ENCODE results near the gene KLHDC8B. TPM values are rescaled to one million over a fixed set of nuclear protein-coding genes. Genes with fewer than 3 reads are reported as not detected.
A peak's percentile ranks its signal among the peaks of the same experiment; 100 is the strongest.
"Not testable (repeated sequence)": the region's sequence is repeated elsewhere in the genome, so short reads cannot be mapped to it uniquely, and the experiment has no call there.

The KLHDC8B gene
- total and polyA plus RNA-seq, 7 donors: 11.3 to 134 (median 95.3) TPM

DNA sequence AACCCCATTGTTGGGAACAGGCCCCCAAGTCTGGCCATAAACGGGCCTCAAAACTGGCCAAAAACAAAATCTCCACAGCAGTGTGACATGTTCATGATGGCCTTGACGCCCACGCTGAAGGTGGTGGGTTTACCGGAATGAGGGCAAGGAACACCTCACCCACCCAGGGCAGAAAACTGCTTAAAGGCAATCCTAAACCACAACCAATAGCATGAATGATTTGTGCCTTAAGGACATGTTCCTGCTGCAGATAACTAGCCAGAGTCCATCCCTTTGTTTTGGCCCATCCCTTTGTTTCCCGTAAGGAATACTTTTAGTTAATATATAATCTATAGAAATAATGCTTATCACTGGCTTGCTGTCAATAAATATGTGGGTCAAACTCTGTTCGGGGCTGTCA lies 47.7 kb downstream of the KLHDC8B start:
- no peak for TF ChIP-seq EP300 (IDR thresholded peaks at IDR 0.05)
- TF ChIP-seq POLR2AphosphoS5 (IDR thresholded peaks at IDR 0.05): no peak
- TF ChIP-seq, protein P1, sequence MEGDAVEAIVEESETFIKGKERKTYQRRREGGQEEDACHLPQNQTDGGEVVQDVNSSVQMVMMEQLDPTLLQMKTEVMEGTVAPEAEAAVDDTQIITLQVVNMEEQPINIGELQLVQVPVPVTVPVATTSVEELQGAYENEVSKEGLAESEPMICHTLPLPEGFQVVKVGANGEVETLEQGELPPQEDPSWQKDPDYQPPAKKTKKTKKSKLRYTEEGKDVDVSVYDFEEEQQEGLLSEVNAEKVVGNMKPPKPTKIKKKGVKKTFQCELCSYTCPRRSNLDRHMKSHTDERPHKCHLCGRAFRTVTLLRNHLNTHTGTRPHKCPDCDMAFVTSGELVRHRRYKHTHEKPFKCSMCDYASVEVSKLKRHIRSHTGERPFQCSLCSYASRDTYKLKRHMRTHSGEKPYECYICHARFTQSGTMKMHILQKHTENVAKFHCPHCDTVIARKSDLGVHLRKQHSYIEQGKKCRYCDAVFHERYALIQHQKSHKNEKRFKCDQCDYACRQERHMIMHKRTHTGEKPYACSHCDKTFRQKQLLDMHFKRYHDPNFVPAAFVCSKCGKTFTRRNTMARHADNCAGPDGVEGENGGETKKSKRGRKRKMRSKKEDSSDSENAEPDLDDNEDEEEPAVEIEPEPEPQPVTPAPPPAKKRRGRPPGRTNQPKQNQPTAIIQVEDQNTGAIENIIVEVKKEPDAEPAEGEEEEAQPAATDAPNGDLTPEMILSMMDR (IDR thresholded peaks at IDR 0.05): no peak
- TF ChIP-seq POLR2A (IDR thresholded peaks at IDR 0.05): no peak
- Histone ChIP-seq H3K27ac (peak overlapping the region; percentile 77 to 85 (median 84)), H3K9me3 (peaks cover 0 to 2% (median 0%) of the 10 kb centered on the region in 4 donors), H3K36me3 (no peaks in the 10 kb centered on the region), H3K4me3 (no peak overlapping the region), H3K27me3 (no peaks in the 10 kb centered on the region), H3K4me1 (peaks cover 4 to 31% (median 24%) of the 10 kb centered on the region in 4 donors)
- intact Hi-C loops (cut with DNase I): loop anchor here (5.0 kb wide), 2 partner anchors 47 to 58 kb away; partner anchors contain the start of genes C3orf62 and KLHDC8B
- no peak for DNase-seq
- WGBS, 2 donors: 76 to 89% methylated on average over 6 of the region's 6 CpGs

DNA sequence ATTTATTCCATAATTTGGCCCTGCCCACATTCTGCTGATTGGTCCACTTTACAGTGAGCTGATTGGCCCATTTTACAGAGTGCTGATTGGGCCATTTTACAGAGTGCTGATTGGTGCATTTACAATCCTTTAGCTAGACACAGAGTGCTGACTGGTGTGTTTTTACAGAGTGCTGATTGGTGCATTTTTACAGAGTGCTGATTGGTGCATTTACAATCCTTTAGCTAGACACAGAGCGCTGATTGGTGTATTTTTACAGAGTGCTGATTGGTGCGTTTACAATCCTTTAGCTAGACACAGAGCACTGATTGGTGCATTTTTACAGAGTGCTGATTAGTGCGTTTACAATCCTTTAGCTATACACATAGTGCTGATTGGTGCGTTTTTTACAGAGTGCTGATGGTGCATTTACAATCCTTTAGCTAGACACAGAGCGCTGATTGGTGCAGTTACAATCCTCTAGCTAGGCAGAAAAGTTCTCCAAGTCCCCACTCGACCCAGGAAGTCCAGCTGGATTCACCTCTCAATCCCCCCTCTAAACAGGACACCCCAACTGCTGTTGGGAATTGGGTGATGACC lies 49.7 kb downstream of the KLHDC8B start:
- H3K27ac ChIP-seq; H3K9me3 ChIP-seq; H3K27me3 ChIP-seq; H3K4me3 ChIP-seq; H3K36me3 ChIP-seq; intact Hi-C loops (cut with DNase I); DNase-seq: not testable (repeated sequence)
- 90 to 92% methylated on average over 6 of the region's 6 CpGs for WGBS, 2 donors
- H3K4me1 ChIP-seq: peaks cover 4 to 31% (median 24%) of the 10 kb centered on the region in 4 donors

DNA sequence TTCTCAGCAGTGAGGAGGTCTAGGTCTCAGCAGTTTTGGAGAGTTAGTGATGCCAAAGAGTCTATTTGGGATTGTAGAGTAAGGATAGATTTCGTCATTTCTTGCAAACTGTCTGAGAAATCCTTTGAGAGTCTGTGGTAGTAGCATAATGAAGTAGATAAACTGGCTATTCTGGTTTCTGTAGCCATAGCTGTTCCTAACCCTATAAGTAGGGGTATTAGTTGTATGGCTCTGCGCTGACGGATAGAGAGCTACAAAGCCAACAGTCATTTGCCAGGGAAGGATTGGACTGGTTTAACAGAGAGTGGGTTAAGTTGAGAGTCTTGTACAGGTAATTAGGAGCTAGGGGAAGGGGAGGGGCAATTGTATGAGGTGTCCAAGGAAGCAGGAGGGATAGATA lies 50.6 kb downstream of the KLHDC8B start:
- Histone ChIP-seq H3K27ac (no peak overlapping the region), H3K4me1 (peaks cover 4 to 31% (median 24%) of the 10 kb centered on the region in 4 donors), H3K36me3 (no peaks in the 10 kb centered on the region), H3K27me3 (no peaks in the 10 kb centered on the region), H3K4me3 (no peak overlapping the region), H3K9me3 (peaks cover 0 to 2% (median 0%) of the 10 kb centered on the region in 4 donors)
- TF ChIP-seq EP300 (IDR thresholded peaks at IDR 0.05) (no peak), POLR2A (IDR thresholded peaks at IDR 0.05) (no peak), POLR2AphosphoS5 (IDR thresholded peaks at IDR 0.05) (no peak)
- TF ChIP-seq, protein P1 (IDR thresholded peaks at IDR 0.05): no peak
- DNase-seq: no peak
- intact Hi-C loops (cut with DNase I): no loop called here
- 91 to 92% methylated on average over 3 of the region's 3 CpGs for WGBS, 2 donors

Other genes starting within 250 kb of the KLHDC8B start
- gene P4HTM, start 181.4 kb upstream of the KLHDC8B start, total RNA-seq: 10 to 100 TPM; 30.9 to 41.3 (median 33.4) TPM
- gene P4HTM, start 181.4 kb upstream of the KLHDC8B start, polyA plus RNA-seq: 10 to 100 TPM in 1 of 3 donors, 1 to 10 TPM in 2; 5.4 to 28.9 (median 5.5) TPM
- gene WDR6, start 164.2 kb upstream of the KLHDC8B start, total RNA-seq: 100 to 1,000 TPM in 1 of 4 donors, 10 to 100 TPM in 3; 71.3 to 122 (median 93.5) TPM
- 100 to 1,000 TPM in 1 of 3 donors, 10 to 100 TPM in 2; 21.0 to 124 (median 27.6) TPM for gene WDR6, start 164.2 kb upstream of the KLHDC8B start, polyA plus RNA-seq
- 10 to 100 TPM; 11.8 to 35.5 (median 19.5) TPM for gene DALRD3, start 153.0 kb upstream of the KLHDC8B start, total RNA-seq
- gene DALRD3, start 153.0 kb upstream of the KLHDC8B start, polyA plus RNA-seq: 10 to 100 TPM; 14.3 to 26.3 (median 19.8) TPM
- 100 to 1,000 TPM in 2 of 4 donors, 10 to 100 TPM in 2; 75.9 to 116 (median 94.9) TPM for gene NDUFAF3, start 149.5 kb upstream of the KLHDC8B start, total RNA-seq
- 10 to 100 TPM; 62.8 to 85.9 (median 74.4) TPM for gene NDUFAF3, start 149.5 kb upstream of the KLHDC8B start, polyA plus RNA-seq
- 100 to 1,000 TPM in 2 of 4 donors, 10 to 100 TPM in 2; 91.1 to 126 (median 109) TPM for gene IMPDH2, start 142.2 kb upstream of the KLHDC8B start, total RNA-seq
- gene IMPDH2, start 142.2 kb upstream of the KLHDC8B start, polyA plus RNA-seq: 100 to 1,000 TPM in 1 of 3 donors, 10 to 100 TPM in 2; 55.0 to 187 (median 93.1) TPM
- gene QRICH1, start 77.5 kb upstream of the KLHDC8B start, total RNA-seq: 100 to 1,000 TPM in 2 of 4 donors, 10 to 100 TPM in 2; 68.4 to 255 (median 135) TPM
- gene QRICH1, start 77.5 kb upstream of the KLHDC8B start, polyA plus RNA-seq: 10 to 100 TPM; 16.8 to 43.1 (median 18.0) TPM
- gene QARS1, start 66.8 kb upstream of the KLHDC8B start, total RNA-seq: 100 to 1,000 TPM; 158 to 262 (median 202) TPM
- gene QARS1, start 66.8 kb upstream of the KLHDC8B start, polyA plus RNA-seq: 100 to 1,000 TPM; 243 to 363 (median 245) TPM
- gene USP19, start 50.8 kb upstream of the KLHDC8B start, total RNA-seq: 10 to 100 TPM; 48.2 to 98.4 (median 55.7) TPM
- 10 to 100 TPM; 22.2 to 33.8 (median 27.3) TPM for gene USP19, start 50.8 kb upstream of the KLHDC8B start, polyA plus RNA-seq
- gene LAMB2, start 38.5 kb upstream of the KLHDC8B start, total RNA-seq: 100 to 1,000 TPM; 252 to 612 (median 330) TPM
- gene LAMB2, start 38.5 kb upstream of the KLHDC8B start, polyA plus RNA-seq: 10 to 100 TPM; 10.2 to 85.0 (median 26.6) TPM
- 10 to 100 TPM; 12.5 to 27.3 (median 16.4) TPM for gene CCDC71, start 5.3 kb upstream of the KLHDC8B start, total RNA-seq
- gene CCDC71, start 5.3 kb upstream of the KLHDC8B start, polyA plus RNA-seq: 10 to 100 TPM; 13.4 to 23.0 (median 15.6) TPM
- 10 to 100 TPM in 1 of 4 donors, 1 to 10 TPM in 3; 2.5 to 19.4 (median 4.5) TPM for gene C3orf62, start 105.6 kb downstream of the KLHDC8B start, total RNA-seq
- 1 to 10 TPM; 1.2 to 7.5 (median 1.8) TPM for gene C3orf62, start 105.6 kb downstream of the KLHDC8B start, polyA plus RNA-seq
- 10 to 100 TPM; 16.3 to 28.2 (median 20.5) TPM for gene USP4, start 168.5 kb downstream of the KLHDC8B start, total RNA-seq
- gene USP4, start 168.5 kb downstream of the KLHDC8B start, polyA plus RNA-seq: 10 to 100 TPM; 19.0 to 31.9 (median 22.2) TPM
- gene GPX1, start 186.8 kb downstream of the KLHDC8B start, total RNA-seq: 100 to 1,000 TPM; 164 to 331 (median 268) TPM
- gene GPX1, start 186.8 kb downstream of the KLHDC8B start, polyA plus RNA-seq: 100 to 1,000 TPM; 359 to 380 (median 367) TPM
- gene RHOA, start 240.4 kb downstream of the KLHDC8B start, total RNA-seq: 100 to 1,000 TPM; 369 to 440 (median 416) TPM
- 100 to 1,000 TPM; 384 to 516 (median 451) TPM for gene RHOA, start 240.4 kb downstream of the KLHDC8B start, polyA plus RNA-seq
- 10 to 100 TPM; 15.1 to 25.0 (median 16.5) TPM for gene TCTA, start 240.8 kb downstream of the KLHDC8B start, total RNA-seq
- 10 to 100 TPM; 35.1 to 47.6 (median 40.2) TPM for gene TCTA, start 240.8 kb downstream of the KLHDC8B start, polyA plus RNA-seq